ENCODE measurements around the gene SPSB2.

The SPSB2 gene

DNA sequence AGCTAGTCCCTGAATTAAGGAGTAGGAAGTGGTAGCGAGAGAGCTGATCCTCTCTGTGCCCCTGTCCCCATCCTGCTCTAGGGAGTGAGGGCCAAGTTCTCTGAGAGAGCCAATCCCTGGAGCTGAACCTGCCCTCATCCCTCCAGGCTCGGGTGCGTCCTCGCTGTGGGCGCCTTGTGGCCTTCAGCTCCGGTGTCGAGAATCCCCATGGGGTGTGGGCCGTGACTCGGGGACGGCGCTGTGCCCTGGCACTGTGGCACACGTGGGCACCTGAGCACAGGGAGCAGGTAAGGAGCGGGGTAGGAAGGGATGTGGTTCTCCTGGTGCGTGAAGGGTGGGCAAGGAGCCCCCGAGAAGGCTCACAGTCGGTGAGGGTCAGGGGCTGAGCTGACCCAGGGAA, 34.2 kb downstream of the SPSB2 start:
- Histone ChIP-seq H3K4me3 (ENCODE audit: low read depth, low read length) (no peak overlapping the region), H3K4me1 (ENCODE audit: control insufficient read depth, insufficient read depth, low read length, unreplicated experiment) (no peaks in the 10 kb centered on the region), H2AFZ (ENCODE audit: low read length, unreplicated experiment) (no peak overlapping the region), H3K79me2 (ENCODE audit: control insufficient read depth, insufficient read depth, low read length, unreplicated experiment) (no peaks in the 10 kb centered on the region), H3K27ac (ENCODE audit: low read depth, low read length) (no peak overlapping the region), H3K27me3 (ENCODE audit: insufficient read depth, low read length) (no peaks in the 10 kb centered on the region), H3K36me3 (ENCODE audit: insufficient read depth, low read length) (no peaks in the 10 kb centered on the region)

- Histone ChIP-seq H3K36me3 (ENCODE audit: insufficient read depth, low read length) (peaks cover 8% of the 10 kb centered on the region), H3K4me1 (ENCODE audit: control insufficient read depth, insufficient read depth, low read length, unreplicated experiment) (no peaks in the 10 kb centered on the region), H3K27me3 (ENCODE audit: insufficient read depth, low read length) (no peaks in the 10 kb centered on the region), H2AFZ (ENCODE audit: low read length, unreplicated experiment) (no peak overlapping the region), H3K27ac (ENCODE audit: low read depth, low read length) (no peak overlapping the region), H3K79me2 (ENCODE audit: control insufficient read depth, insufficient read depth, low read length, unreplicated experiment) (no peaks in the 10 kb centered on the region), H3K4me3 (ENCODE audit: low read depth, low read length) (no peak overlapping the region)
Observed at GRCh38 chr12:6837370-6838060, 35.6 kb downstream of the SPSB2 start.

DNA sequence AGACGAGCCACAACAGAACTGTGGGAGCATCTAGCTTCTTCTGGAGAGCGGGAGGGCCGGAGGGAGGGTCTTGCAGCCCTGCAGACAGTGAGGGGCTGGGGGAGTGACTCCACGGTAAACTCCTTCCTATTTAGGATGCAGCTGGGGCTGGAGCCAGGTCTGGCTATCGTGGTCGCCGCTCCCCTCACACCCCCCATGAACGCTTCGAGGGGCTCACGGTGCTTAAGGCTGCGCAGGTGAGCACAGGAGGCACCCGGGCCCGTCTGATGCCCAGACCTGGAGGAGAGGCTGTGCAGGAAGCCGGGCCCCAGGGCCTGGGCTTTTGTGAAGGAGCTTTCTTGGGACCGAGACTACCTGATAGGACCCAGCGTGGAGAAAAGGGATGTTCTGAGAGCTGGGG, 36.3 kb downstream of the SPSB2 start:
- Histone ChIP-seq H3K4me3 (ENCODE audit: low read depth, low read length) (no peak overlapping the region), H3K27ac (ENCODE audit: low read depth, low read length) (no peak overlapping the region), H3K36me3 (ENCODE audit: insufficient read depth, low read length) (peaks cover 11% of the 10 kb centered on the region), H3K79me2 (ENCODE audit: control insufficient read depth, insufficient read depth, low read length, unreplicated experiment) (no peaks in the 10 kb centered on the region), H3K4me1 (ENCODE audit: control insufficient read depth, insufficient read depth, low read length, unreplicated experiment) (no peaks in the 10 kb centered on the region), H2AFZ (ENCODE audit: low read length, unreplicated experiment) (no peak overlapping the region), H3K27me3 (ENCODE audit: insufficient read depth, low read length) (no peaks in the 10 kb centered on the region)

DNA sequence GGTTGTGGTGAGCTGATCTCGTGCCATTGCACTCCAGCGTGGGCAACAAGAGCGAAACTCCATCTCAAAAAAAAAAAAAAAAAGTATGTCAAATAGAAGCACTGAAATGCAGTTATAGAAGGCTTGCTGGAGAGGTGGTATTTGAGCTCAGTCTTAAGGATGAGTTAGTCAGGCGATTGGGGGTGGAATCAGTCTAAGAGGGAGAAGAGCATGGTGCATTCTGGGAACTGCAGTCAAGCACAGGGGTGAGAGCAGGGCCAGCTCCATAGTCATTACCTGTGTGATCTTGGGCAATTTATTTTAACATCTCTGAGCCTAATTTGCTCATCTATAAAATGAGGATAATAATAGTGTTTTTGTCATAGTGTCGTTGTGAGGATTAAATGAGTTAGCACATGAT, 38.2 kb downstream of the SPSB2 start:
- Histone ChIP-seq H3K4me3 (ENCODE audit: low read depth, low read length) (no peak overlapping the region), H3K27me3 (ENCODE audit: insufficient read depth, low read length) (no peaks in the 10 kb centered on the region), H3K79me2 (ENCODE audit: control insufficient read depth, insufficient read depth, low read length, unreplicated experiment) (peaks cover 9% of the 10 kb centered on the region), H2AFZ (ENCODE audit: low read length, unreplicated experiment) (no peak overlapping the region), H3K36me3 (ENCODE audit: insufficient read depth, low read length) (peaks cover 13% of the 10 kb centered on the region), H3K4me1 (ENCODE audit: control insufficient read depth, insufficient read depth, low read length, unreplicated experiment) (peaks cover 5% of the 10 kb centered on the region), H3K27ac (ENCODE audit: low read depth, low read length) (no peak overlapping the region)

GRCh38 chr12:6834254-6834653, 38.8 kb downstream of the SPSB2 start:
- Histone ChIP-seq H3K4me1 (ENCODE audit: control insufficient read depth, insufficient read depth, low read length, unreplicated experiment) (peaks cover 8% of the 10 kb centered on the region), H3K4me3 (ENCODE audit: low read depth, low read length) (no peak overlapping the region), H3K79me2 (ENCODE audit: control insufficient read depth, insufficient read depth, low read length, unreplicated experiment) (peaks cover 15% of the 10 kb centered on the region), H3K36me3 (ENCODE audit: insufficient read depth, low read length) (peaks cover 13% of the 10 kb centered on the region), H3K27me3 (ENCODE audit: insufficient read depth, low read length) (no peaks in the 10 kb centered on the region), H3K27ac (ENCODE audit: low read depth, low read length) (no peak overlapping the region), H2AFZ (ENCODE audit: low read length, unreplicated experiment) (no peak overlapping the region)

- no peaks in the 10 kb centered on the region for H3K27me3 ChIP-seq (ENCODE audit: insufficient read depth, low read length)
- no peak overlapping the region for H2AFZ ChIP-seq (ENCODE audit: low read length, unreplicated experiment)
- H3K4me1 ChIP-seq (ENCODE audit: control insufficient read depth, insufficient read depth, low read length, unreplicated experiment), result peaks cover 8% of the 10 kb centered on the region
- H3K27ac ChIP-seq (ENCODE audit: low read depth, low read length), result no peak overlapping the region
- no peak overlapping the region for H3K4me3 ChIP-seq (ENCODE audit: low read depth, low read length)
- peaks cover 24% of the 10 kb centered on the region for H3K79me2 ChIP-seq (ENCODE audit: control insufficient read depth, insufficient read depth, low read length, unreplicated experiment)
- H3K36me3 ChIP-seq (ENCODE audit: insufficient read depth, low read length), result peaks cover 13% of the 10 kb centered on the region
Observed at GRCh38 chr12:6833189-6833890, 39.8 kb downstream of the SPSB2 start.

DNA sequence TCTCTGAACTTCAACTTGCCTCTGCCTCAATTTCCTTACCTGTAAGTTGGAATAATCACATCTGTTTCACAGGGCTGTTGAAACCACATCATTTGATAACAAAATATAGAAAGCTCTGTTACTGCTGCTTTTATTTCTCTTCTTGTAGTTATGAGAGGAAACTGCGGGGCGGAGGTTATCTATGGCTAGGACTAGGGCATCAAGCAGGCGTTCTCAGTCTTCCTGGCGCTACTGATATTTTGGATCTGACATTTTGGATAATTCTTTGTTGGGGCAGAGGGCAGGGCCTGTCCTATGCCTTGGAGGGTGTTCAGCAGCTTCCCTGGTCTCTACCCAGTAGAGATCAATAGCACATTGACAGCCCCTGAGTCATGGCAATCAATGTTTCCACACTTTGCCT, 41.0 kb downstream of the SPSB2 start:
- Histone ChIP-seq H3K27ac (ENCODE audit: low read depth, low read length) (no peak overlapping the region), H3K4me1 (ENCODE audit: control insufficient read depth, insufficient read depth, low read length, unreplicated experiment) (peaks cover 14% of the 10 kb centered on the region), H2AFZ (ENCODE audit: low read length, unreplicated experiment) (no peak overlapping the region), H3K27me3 (ENCODE audit: insufficient read depth, low read length) (no peaks in the 10 kb centered on the region), H3K79me2 (ENCODE audit: control insufficient read depth, insufficient read depth, low read length, unreplicated experiment) (peaks cover 29% of the 10 kb centered on the region), H3K4me3 (ENCODE audit: low read depth, low read length) (no peak overlapping the region), H3K36me3 (ENCODE audit: insufficient read depth, low read length) (peaks cover 13% of the 10 kb centered on the region)

DNA sequence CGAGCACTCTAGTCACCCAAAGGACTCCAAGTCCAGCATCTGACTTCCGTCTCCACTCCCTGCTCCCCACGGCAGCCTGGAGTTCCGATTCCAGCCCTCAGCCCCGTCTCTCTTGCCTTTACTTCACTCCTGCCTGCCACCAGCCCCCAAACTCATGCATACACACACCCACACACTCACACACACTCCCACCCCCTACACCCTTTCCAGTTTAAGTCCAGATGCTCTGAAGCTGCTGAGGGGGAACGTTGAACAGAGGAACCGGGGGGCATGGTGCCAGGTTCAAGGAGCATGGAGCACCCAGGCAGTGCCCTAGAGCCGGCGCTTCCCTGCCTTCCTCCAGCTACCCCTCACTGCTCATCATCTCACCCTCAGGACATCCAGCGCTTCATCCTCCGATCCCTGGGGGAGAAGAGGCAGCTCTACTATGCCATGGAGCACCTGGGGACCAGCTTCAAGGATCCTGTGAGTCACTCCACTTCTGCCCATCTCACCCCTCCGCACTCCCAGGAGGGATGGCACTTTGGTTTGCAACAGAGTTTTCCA, 41.6 kb downstream of the SPSB2 start:
- Histone ChIP-seq H3K27me3 (ENCODE audit: insufficient read depth, low read length) (no peaks in the 10 kb centered on the region), H3K79me2 (ENCODE audit: control insufficient read depth, insufficient read depth, low read length, unreplicated experiment) (peaks cover 29% of the 10 kb centered on the region), H3K4me1 (ENCODE audit: control insufficient read depth, insufficient read depth, low read length, unreplicated experiment) (peaks cover 18% of the 10 kb centered on the region), H3K36me3 (ENCODE audit: insufficient read depth, low read length) (peaks cover 13% of the 10 kb centered on the region), H2AFZ (ENCODE audit: low read length, unreplicated experiment) (no peak overlapping the region), H3K27ac (ENCODE audit: low read depth, low read length) (no peak overlapping the region), H3K4me3 (ENCODE audit: low read depth, low read length) (no peak overlapping the region)

GRCh38 chr12:6830999-6831398, 42.1 kb downstream of the SPSB2 start:
- H2AFZ ChIP-seq (ENCODE audit: low read length, unreplicated experiment), result no peak overlapping the region
- H3K4me1 ChIP-seq (ENCODE audit: control insufficient read depth, insufficient read depth, low read length, unreplicated experiment), result peaks cover 18% of the 10 kb centered on the region
- H3K36me3 ChIP-seq (ENCODE audit: insufficient read depth, low read length), result peaks cover 13% of the 10 kb centered on the region
- no peak overlapping the region for H3K4me3 ChIP-seq (ENCODE audit: low read depth, low read length)
- H3K27ac ChIP-seq (ENCODE audit: low read depth, low read length), result no peak overlapping the region
- H3K27me3 ChIP-seq (ENCODE audit: insufficient read depth, low read length), result no peaks in the 10 kb centered on the region
- H3K79me2 ChIP-seq (ENCODE audit: control insufficient read depth, insufficient read depth, low read length, unreplicated experiment), result peaks cover 29% of the 10 kb centered on the region

DNA sequence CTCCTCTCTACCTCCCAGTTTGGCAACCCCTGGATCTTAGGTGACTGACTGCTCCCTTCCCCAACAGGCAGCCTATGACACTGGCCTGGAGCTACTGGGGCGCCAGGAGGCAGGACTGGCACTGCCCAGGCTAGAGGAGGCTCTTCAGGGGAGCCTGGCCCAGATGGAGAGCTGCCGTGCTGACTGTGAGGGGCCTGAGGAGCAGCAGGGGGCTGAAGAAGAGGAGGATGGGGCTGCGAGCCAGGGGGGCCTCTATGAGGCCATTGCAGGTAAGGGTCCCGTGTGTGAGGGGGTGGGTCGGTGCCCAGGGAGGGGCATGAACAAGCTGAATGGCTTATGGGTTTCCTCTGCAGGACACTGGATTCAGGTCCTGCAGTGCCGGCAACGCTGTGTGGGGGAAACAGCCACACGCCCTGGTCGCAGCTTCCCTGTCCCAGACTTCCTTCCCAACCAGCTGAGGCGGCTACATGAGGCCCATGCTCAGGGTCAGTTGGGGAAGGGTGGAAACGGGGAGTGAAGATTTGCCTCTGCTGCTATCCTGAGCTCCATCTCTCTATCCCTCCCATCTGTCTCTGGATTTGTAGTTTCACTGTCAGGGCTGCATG, 42.7 kb downstream of the SPSB2 start:
- Histone ChIP-seq H3K27me3 (ENCODE audit: insufficient read depth, low read length) (no peaks in the 10 kb centered on the region), H2AFZ (ENCODE audit: low read length, unreplicated experiment) (no peak overlapping the region), H3K4me3 (ENCODE audit: low read depth, low read length) (peak overlapping the region; percentile 100), H3K27ac (ENCODE audit: low read depth, low read length) (no peak overlapping the region), H3K36me3 (ENCODE audit: insufficient read depth, low read length) (peaks cover 13% of the 10 kb centered on the region), H3K4me1 (ENCODE audit: control insufficient read depth, insufficient read depth, low read length, unreplicated experiment) (peaks cover 19% of the 10 kb centered on the region), H3K79me2 (ENCODE audit: control insufficient read depth, insufficient read depth, low read length, unreplicated experiment) (peaks cover 29% of the 10 kb centered on the region)

Measured in ACC112 (cell line).